Activated CD4-positive, alpha-beta T cell treated with anti-CD3 and anti-CD28 coated beads for 4 hours (primary cell): ENCODE measurements around the gene ANKS1B.
"Not testable (repeated sequence)": the region's sequence is repeated elsewhere in the genome, so short reads cannot be mapped to it uniquely, and the experiment has no call there.

ENCODE experiments used
- DNase-seq, 2 donors: peaks; one replicate each; pipeline ENCODE4 v3.0.0-alpha.2; 2020

The ANKS1B gene

GRCh38 chr12:99680276-99680675, 304.5 kb downstream of the ANKS1B start:
- no peak for DNase-seq

GRCh38 chr12:99670635-99671034, 314.1 kb downstream of the ANKS1B start:
- no peak for DNase-seq

- DNase-seq: no peak
Observed at GRCh38 chr12:99658671-99659349, 325.9 kb downstream of the ANKS1B start.

GRCh38 chr12:99649551-99649950, 335.2 kb downstream of the ANKS1B start:
- DNase-seq: no peak

- DNase-seq: no peak
Observed at GRCh38 chr12:99648183-99648582, 336.6 kb downstream of the ANKS1B start.

GRCh38 chr12:99647453-99647852, 337.3 kb downstream of the ANKS1B start, which contains the start of gene GARIN6:
Gene GARIN6, plus strand, starts transcription at chr12:99647753. Its CDS starts 422 bp downstream, at chr12:99648175.
- no peak for DNase-seq

GRCh38 chr12:99644629-99645028, 340.1 kb downstream of the ANKS1B start:
- no peak for DNase-seq

GRCh38 chr12:99627459-99627858, 357.3 kb downstream of the ANKS1B start:
- DNase-seq: no peak

- DNase-seq: not testable (repeated sequence)
Observed at GRCh38 chr12:99624591-99624990, 360.1 kb downstream of the ANKS1B start.

- DNase-seq: no peak
Observed at GRCh38 chr12:99620159-99620479, 364.6 kb downstream of the ANKS1B start.

GRCh38 chr12:99619389-99620158, 365.2 kb downstream of the ANKS1B start:
- no peak for DNase-seq

GRCh38 chr12:99618657-99619056, 366.1 kb downstream of the ANKS1B start:
- no peak for DNase-seq

- no peak for DNase-seq
Observed at GRCh38 chr12:99611599-99611998, 373.1 kb downstream of the ANKS1B start.

- DNase-seq: no peak
Observed at GRCh38 chr12:99611117-99611516, 373.6 kb downstream of the ANKS1B start.

GRCh38 chr12:99609455-99610181, 375.1 kb downstream of the ANKS1B start:
- DNase-seq: no peak

GRCh38 chr12:99600388-99600787, 384.3 kb downstream of the ANKS1B start:
- DNase-seq: no peak

- no peak for DNase-seq
Observed at GRCh38 chr12:99598785-99599184, 386.0 kb downstream of the ANKS1B start.

GRCh38 chr12:99596762-99597161, 388.0 kb downstream of the ANKS1B start:
- no peak for DNase-seq

GRCh38 chr12:99577125-99577524, 407.6 kb downstream of the ANKS1B start:
- DNase-seq: not testable (repeated sequence)

- DNase-seq: no peak
Observed at GRCh38 chr12:99573980-99574379, 410.8 kb downstream of the ANKS1B start.

- no peak for DNase-seq
Observed at GRCh38 chr12:99567072-99567471, 417.7 kb downstream of the ANKS1B start.

- DNase-seq: no peak
Observed at GRCh38 chr12:99558109-99558508, 426.6 kb downstream of the ANKS1B start.

GRCh38 chr12:99553461-99553860, 431.3 kb downstream of the ANKS1B start:
- DNase-seq: no peak

GRCh38 chr12:99552022-99552421, 432.7 kb downstream of the ANKS1B start:
- DNase-seq: no peak
